ENCODE measurements around the gene MCOLN1.
"Not testable (repeated sequence)": the region's sequence is repeated elsewhere in the genome, so short reads cannot be mapped to it uniquely, and the experiment has no call there.

The MCOLN1 gene

DNA sequence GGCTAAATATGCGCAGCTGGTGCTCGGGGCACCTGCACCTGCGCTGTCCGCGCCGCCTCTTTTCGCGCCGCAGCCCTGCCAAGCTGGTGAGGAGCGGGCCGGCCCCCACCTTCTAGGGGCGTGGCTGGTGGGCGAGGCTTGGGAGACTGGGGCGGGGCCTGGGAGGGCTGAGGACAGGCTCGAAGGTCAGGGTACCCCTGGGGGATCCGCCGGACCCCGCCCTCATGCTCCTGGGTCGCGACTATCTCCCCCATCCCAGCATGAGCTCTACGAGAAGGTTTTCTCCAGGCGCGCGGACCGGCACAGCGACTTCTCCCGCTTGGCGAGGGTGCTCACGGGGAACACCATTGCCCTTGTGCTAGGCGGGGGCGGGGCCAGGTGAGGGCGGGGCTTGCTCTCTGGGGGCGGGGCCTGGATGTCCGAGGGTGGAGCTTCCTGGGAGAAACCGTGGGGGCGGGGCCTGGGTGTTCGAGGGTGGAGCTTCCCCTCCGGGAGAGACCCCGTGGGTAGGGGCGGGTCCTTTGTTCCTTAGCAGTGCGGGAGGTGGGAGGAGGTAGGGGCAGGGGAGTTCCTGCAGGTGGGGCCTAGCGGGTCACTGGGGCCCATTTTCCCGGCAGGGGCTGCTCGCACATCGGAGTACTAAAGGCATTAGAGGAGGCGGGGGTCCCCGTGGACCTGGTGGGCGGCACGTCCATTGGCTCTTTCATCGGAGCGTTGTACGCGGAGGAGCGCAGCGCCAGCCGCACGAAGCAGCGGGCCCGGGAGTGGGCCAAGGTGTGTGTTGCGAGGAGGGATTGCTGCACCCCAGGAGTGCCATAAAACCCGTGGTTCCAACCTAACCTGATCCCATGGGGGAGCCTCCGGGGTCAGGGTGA lies 32.8 kb downstream of the MCOLN1 start:
- H3K4me3 Mint-ChIP-seq, result no peak overlapping the region
- no peaks in the 10 kb centered on the region for H3K9me3 Mint-ChIP-seq
- ATAC-seq, result peak; percentile 28
- H3K27ac Mint-ChIP-seq, result no peak overlapping the region
- peaks cover 63% of the 10 kb centered on the region for H3K36me3 Mint-ChIP-seq
- H3K27me3 Mint-ChIP-seq, result no peaks in the 10 kb centered on the region
- H3K4me1 Mint-ChIP-seq, result no peaks in the 10 kb centered on the region

DNA sequence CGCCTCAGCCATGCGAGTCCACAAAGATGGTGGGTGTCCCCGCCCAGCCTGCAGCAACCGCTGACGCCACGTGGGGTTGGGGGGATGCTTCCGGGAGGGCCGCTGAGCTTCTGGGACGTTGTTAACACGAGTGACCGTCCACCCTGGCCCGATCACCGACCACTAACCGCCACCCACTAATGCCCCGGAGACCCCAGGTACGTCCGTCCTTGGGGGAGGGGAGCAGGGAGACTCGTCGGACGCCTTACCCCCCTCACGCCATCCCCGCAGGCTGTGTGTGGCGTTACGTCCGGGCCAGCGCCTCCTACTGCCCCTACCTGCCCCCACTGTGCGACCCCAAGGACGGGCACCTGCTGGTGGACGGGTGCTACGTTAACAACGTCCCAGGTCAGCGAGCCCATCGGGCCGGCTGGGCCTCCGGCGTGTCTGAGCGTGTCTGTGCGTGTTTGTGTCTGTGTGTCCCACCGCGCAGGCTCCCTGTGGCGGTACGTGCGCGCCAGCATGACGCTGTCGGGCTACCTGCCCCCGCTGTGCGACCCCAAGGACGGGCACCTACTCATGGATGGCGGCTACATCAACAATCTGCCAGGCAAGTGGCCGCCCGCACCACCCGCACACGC lies 34.4 kb downstream of the MCOLN1 start:
- ATAC-seq, result no peak
- Mint-ChIP-seq H3K27me3 (no peaks in the 10 kb centered on the region), H3K27ac (no peak overlapping the region), H3K4me1 (no peaks in the 10 kb centered on the region), H3K36me3 (peaks cover 66% of the 10 kb centered on the region), H3K9me3 (no peaks in the 10 kb centered on the region), H3K4me3 (no peak overlapping the region)

DNA sequence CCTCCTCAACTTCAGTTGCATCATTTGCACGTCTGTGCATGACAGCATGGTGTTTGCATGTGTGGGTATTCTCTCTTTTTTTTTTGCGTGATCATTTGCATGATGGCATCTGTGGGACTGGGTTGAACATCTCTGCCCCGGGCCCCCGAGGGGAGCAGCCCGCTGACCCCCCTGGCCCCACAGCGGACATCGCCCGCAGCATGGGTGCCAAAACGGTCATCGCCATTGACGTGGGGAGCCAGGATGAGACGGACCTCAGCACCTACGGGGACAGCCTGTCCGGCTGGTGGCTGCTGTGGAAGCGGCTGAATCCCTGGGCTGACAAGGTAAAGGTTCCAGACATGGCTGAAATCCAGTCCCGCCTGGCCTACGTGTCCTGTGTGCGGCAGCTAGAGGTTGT lies 36.2 kb downstream of the MCOLN1 start:
- H3K27ac Mint-ChIP-seq, result no peak overlapping the region
- H3K27me3 Mint-ChIP-seq, result no peaks in the 10 kb centered on the region
- no peak for ATAC-seq
- no peaks in the 10 kb centered on the region for H3K9me3 Mint-ChIP-seq
- no peaks in the 10 kb centered on the region for H3K4me1 Mint-ChIP-seq
- peaks cover 65% of the 10 kb centered on the region for H3K36me3 Mint-ChIP-seq
- H3K4me3 Mint-ChIP-seq, result no peak overlapping the region

DNA sequence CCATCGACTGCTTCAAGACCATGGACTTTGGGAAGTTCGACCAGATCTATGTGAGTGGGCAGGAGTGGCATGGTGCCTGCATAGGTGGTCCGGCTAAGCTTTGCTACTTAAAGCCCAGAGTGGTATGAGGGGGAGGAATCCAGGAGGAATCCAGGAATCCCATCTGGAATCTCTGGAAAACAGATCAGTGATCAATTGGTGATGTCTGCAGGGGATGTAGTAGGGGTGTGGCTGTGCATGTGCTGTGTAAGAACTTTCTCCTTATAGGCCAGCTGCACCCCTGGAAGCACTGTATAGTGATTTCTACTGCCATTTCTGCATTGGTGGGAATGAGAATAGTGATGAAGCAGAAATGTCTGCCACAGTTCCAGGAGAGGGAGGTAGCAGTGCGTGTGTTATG lies 36.7 kb downstream of the MCOLN1 start:
- Mint-ChIP-seq H3K4me1 (no peaks in the 10 kb centered on the region), H3K27me3 (no peaks in the 10 kb centered on the region), H3K4me3 (no peak overlapping the region), H3K36me3 (peaks cover 63% of the 10 kb centered on the region), H3K9me3 (no peaks in the 10 kb centered on the region), H3K27ac (no peak overlapping the region)
- no peak for ATAC-seq

DNA sequence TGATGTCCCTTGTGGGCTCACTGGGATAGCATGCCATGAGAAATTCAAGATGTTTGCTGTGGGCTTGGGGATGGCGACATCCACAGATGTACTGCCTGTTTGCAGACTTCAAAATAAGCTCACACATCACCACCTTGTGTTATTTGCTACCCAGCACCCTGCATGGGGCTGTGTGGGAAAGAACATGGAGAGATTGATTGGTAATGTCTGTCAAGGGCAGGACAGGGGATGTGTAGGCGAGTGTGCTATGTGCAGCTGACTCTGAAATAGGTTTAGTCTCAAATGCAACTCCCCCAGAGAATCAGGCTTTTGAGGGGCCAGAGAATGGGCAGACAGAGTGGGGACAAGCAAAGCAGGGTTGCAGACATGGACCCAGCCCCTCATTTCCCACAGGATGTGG lies 37.8 kb downstream of the MCOLN1 start:
- ATAC-seq, result no peak
- no peak overlapping the region for H3K4me3 Mint-ChIP-seq
- no peaks in the 10 kb centered on the region for H3K9me3 Mint-ChIP-seq
- no peak overlapping the region for H3K27ac Mint-ChIP-seq
- H3K36me3 Mint-ChIP-seq, result peaks cover 62% of the 10 kb centered on the region
- no peaks in the 10 kb centered on the region for H3K27me3 Mint-ChIP-seq
- no peaks in the 10 kb centered on the region for H3K4me1 Mint-ChIP-seq

DNA sequence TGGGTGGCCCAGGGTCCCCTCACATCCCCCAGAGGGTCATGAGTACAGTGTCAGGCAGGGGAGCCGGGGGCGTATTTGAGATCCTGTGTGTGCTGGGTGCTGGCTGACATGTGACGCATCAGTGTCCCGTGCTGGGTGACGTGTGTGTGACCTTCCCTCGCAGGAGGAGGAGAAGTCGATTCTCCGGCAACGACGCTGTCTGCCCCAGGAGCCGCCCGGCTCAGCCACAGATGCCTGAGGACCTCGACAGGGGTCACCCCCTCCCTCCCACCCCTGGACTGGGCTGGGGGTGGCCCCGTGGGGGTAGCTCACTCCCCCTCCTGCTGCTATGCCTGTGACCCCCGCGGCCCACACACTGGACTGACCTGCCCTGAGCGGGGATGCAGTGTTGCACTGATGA lies 38.9 kb downstream of the MCOLN1 start:
- Mint-ChIP-seq H3K27ac (no peak overlapping the region), H3K9me3 (no peaks in the 10 kb centered on the region), H3K4me3 (no peak overlapping the region), H3K36me3 (peaks cover 54% of the 10 kb centered on the region), H3K4me1 (no peaks in the 10 kb centered on the region), H3K27me3 (no peaks in the 10 kb centered on the region)
- peak; percentile 31 for ATAC-seq

DNA sequence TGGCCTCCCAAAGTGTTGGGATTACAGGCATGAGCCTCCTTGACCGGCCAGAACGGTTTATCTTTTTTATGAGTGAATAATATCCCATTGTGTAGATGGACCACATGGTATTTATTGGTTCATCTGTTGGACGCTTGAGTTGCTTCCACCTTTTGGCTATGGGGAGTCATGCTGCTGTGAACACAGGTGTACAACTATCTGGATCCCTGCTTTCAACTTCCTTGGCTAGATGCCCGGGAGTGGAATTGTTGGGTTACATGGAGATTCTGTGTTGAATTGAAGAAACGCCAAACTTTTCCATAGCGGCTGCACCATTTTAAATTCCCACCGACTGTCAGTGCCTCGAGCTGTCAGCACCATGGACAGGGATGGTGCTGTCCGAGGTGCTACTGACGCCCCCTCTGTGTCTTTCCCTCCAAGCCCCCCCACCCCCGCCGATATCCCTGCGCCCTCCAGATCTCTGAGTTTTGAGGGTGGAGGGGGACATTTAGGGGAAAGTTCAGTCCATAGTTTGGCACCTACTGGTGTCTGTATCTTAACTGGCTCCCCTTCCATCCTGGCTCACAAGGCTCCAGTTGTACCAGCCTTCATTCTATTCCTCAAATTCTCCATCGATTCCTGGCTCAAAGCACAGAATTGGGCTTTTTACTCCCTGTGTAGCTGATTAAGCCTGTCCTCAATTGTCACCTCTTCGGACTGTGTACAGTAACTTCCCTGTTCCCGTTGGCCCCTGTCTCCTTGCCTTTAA lies 40.4 kb downstream of the MCOLN1 start:
- Mint-ChIP-seq H3K9me3 (no peaks in the 10 kb centered on the region), H3K36me3 (peaks cover 41% of the 10 kb centered on the region), H3K4me1 (no peaks in the 10 kb centered on the region), H3K4me3 (no peak overlapping the region), H3K27me3 (no peaks in the 10 kb centered on the region), H3K27ac (no peak overlapping the region)
- ATAC-seq, result no peak

DNA sequence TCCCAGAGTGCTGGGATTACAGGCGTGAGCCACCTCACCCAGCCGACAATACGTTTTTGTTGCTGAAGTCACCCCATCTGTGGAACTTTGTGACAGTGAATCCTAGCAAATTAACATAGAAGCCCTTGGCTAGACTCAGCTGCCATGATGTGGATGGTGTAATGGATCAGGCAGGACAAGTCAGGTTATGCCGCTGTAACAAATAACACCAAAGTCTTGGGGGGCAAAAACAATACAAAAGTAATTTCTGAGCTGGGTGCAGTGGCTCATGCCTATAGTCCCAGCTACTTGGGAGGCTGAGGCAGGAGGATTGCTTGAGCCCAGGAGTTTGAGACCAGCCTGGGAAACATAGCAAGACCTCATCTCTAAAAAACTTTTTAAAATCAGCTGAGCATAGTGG lies 42.4 kb downstream of the MCOLN1 start:
- Mint-ChIP-seq H3K4me1 (no peaks in the 10 kb centered on the region), H3K4me3 (no peak overlapping the region), H3K27ac (no peak overlapping the region), H3K9me3 (no peaks in the 10 kb centered on the region), H3K27me3 (no peaks in the 10 kb centered on the region), H3K36me3 (peaks cover 24% of the 10 kb centered on the region)
- ATAC-seq, result no peak

DNA sequence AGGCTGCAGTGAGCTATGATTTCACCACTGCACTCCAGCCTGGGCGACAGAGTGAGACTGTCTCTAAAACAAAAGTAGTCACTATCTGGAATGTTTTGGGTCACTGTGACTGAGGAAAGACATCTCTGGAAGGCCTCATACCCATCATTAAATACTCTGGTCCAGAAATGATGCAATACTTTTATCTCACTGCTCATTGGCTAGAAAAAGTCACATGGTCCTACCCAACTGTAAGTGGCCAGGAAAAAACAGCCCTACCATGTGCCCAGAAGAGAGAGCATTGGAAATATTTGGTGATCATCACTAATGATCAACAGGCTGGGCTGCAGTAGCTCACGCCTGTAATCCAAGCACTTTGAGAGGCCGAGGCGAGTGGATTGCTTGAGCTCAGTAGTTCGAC lies 42.9 kb downstream of the MCOLN1 start:
- Mint-ChIP-seq H3K9me3 (no peaks in the 10 kb centered on the region), H3K4me1 (no peaks in the 10 kb centered on the region), H3K4me3 (no peak overlapping the region), H3K36me3 (peaks cover 20% of the 10 kb centered on the region), H3K27ac (no peak overlapping the region), H3K27me3 (no peaks in the 10 kb centered on the region)
- no peak for ATAC-seq

DNA sequence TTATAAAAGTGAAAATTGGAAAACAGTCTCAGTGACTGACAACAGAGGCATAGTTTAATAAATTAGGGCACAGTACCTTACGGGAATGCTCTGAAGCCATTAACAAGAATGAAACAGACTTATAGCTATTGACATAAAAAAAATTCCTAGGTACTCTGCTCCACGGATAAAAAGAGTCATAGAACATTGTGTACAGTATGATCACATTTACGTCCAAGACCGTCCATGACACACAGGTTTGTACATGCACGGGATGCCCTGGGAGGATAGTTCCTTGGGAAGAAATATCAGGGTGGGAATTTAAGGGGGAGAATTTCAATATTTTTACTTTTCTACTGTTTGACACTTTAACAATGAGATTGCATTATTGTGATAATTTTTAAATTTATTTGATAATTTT lies 48.3 kb downstream of the MCOLN1 start:
- Mint-ChIP-seq H3K27me3 (peaks cover 7% of the 10 kb centered on the region), H3K4me3 (no peak overlapping the region), H3K4me1 (peaks cover 4% of the 10 kb centered on the region), H3K9me3 (no peaks in the 10 kb centered on the region), H3K36me3 (no peaks in the 10 kb centered on the region), H3K27ac (no peak overlapping the region)
- no peak for ATAC-seq

DNA sequence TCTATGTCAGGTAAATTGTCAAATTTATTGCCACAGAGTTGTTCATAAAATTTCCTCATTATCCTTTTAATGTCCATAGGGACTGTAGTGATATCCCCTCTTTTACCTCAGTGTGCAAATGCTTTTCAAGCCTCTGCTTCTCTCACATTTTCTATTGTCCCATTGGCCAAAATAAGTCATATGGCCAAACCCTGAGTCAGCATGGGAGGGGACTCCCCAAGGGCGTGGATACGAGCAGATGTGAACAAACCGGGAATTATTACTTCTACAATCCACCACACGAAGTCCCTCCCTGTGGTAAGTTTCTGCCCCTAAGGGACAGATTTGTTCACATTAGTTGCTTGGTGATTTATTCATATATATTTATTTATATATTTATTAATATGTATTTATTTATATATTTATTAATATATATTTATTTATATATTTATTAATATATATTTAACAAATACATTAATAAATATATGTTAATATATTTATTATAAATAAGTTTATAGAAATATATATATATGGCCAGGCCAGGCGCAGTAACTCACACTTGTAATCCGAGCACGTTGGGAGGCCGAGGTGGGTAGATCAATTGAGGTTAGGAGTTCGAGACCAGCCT lies 53.1 kb downstream of the MCOLN1 start:
- no peak overlapping the region for H3K4me3 Mint-ChIP-seq
- peaks cover 21% of the 10 kb centered on the region for H3K27me3 Mint-ChIP-seq
- H3K9me3 Mint-ChIP-seq, result peaks cover 4% of the 10 kb centered on the region
- no peak overlapping the region for H3K27ac Mint-ChIP-seq
- no peak for ATAC-seq
- no peaks in the 10 kb centered on the region for H3K36me3 Mint-ChIP-seq
- H3K4me1 Mint-ChIP-seq, result peaks cover 4% of the 10 kb centered on the region

DNA sequence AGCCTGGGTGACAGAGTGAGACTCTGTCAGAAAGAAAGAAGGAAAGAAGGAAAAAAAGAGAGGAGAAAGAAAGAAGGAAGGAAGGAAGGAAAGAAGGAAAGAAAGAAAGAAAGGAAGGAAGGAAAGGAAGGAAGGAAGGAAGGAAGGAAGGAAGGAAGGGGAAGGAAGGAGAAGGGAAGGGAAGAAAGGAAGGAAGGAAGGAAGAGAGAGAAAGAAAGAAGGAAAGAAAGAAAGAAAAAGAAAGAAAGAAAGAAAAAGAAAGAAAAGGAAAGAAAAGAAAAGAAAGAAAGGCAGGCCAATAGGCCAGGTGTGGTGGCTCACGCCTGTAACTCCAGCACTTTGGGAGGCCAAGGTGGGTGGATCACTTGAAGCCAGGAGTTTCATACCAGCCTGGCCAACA lies 55.0 kb downstream of the MCOLN1 start:
- H3K4me3 Mint-ChIP-seq, ATAC-seq, H3K36me3 Mint-ChIP-seq, H3K27ac Mint-ChIP-seq, H3K9me3 Mint-ChIP-seq, H3K4me1 Mint-ChIP-seq: not testable (repeated sequence)
- peaks cover 24% of the 10 kb centered on the region for H3K27me3 Mint-ChIP-seq

DNA sequence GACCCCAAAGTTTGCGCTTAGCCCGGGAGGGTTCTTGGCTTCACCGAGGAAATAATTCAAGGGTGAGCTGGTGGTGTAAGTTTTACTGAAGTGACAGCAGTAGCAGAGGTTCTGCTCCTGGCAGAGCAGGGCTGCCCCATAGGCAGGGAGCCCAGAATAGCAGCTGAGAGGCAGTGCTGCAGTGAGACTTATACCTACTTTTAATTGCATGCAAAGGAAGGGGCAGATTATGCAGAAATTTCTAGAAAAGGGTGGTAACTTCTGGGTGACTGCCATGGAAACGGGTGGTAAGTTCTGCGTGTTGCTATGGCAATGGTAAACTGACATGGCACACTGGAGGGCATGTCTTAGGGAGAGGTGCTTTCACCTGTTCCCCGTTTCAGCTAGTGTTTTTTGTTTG lies 55.7 kb downstream of the MCOLN1 start:
- H3K4me3 Mint-ChIP-seq, result no peak overlapping the region
- peaks cover 4% of the 10 kb centered on the region for H3K4me1 Mint-ChIP-seq
- peaks cover 4% of the 10 kb centered on the region for H3K9me3 Mint-ChIP-seq
- H3K27ac Mint-ChIP-seq, result no peak overlapping the region
- H3K36me3 Mint-ChIP-seq, result no peaks in the 10 kb centered on the region
- peaks cover 31% of the 10 kb centered on the region for H3K27me3 Mint-ChIP-seq
- ATAC-seq, result no peak

DNA sequence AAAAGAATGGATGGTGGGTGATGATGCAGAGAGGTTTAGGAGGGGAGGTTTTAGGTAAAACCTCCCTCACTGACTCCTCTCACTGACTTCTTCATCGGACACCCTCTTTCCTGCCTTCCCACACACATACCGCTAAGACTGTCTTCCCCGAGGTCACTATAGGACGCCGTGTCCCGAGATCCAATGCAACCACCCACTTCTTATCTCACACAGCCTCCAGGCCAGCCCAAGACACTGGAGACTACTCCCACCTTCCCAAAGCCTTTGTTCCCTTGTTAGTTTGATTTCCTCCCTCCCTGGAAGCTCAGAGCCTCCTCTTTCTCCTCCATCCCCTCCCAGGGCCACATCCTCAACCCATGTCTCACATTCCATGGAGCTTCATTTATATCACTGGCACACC lies 56.8 kb downstream of the MCOLN1 start:
- ATAC-seq, result no peak
- no peak overlapping the region for H3K27ac Mint-ChIP-seq
- H3K4me3 Mint-ChIP-seq, result no peak overlapping the region
- H3K4me1 Mint-ChIP-seq, result peaks cover 4% of the 10 kb centered on the region
- peaks cover 4% of the 10 kb centered on the region for H3K9me3 Mint-ChIP-seq
- H3K36me3 Mint-ChIP-seq, result no peaks in the 10 kb centered on the region
- H3K27me3 Mint-ChIP-seq, result peaks cover 32% of the 10 kb centered on the region

DNA sequence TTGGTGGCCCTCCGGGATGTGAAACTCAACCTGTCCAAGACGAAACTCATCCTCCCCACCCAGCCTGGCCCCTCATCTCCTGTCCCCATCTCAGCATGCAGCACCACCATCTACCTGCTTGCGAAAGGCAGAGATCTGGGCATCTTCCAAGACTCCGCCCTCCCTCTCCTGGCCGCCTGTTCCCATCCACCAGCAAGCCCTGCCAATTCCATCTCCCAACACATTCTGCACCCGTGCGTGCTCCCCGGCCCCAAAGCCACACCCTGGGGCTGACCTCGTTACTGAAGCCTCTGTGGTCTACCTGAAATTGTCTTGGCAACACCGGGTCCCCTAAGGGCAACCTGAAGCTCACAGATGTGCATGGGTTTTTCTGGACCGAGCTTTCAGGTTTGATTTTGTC lies 60.0 kb downstream of the MCOLN1 start:
- no peak overlapping the region for H3K27ac Mint-ChIP-seq
- H3K27me3 Mint-ChIP-seq, result peaks cover 23% of the 10 kb centered on the region
- no peaks in the 10 kb centered on the region for H3K4me1 Mint-ChIP-seq
- H3K36me3 Mint-ChIP-seq, result no peaks in the 10 kb centered on the region
- H3K4me3 Mint-ChIP-seq, result no peak overlapping the region
- no peak for ATAC-seq
- peaks cover under 1% of the 10 kb centered on the region for H3K9me3 Mint-ChIP-seq

Data from stimulated activated memory B cell treated with anti-CD40 and anti-IgM and Interleukin-4, amounts not matched to agents 10 μg/mL and 1 μg/mL and 100 μg/mL, for 72 hours (primary cell).